Measurements from ENCODE around the gene DYSF. TPM values are rescaled to one million over a fixed set of nuclear protein-coding genes. Genes with fewer than 3 reads are reported as not detected.
"Not testable (repeated sequence)": the region's sequence is repeated elsewhere in the genome, so short reads cannot be mapped to it uniquely, and the experiment has no call there.

The DYSF gene
- total RNA-seq, result 10 to 100 TPM in 1 of 8 experiments, 1 to 10 TPM in 2, under 1 TPM in 5; 0.33 to 14.7 (median 0.83) TPM

GRCh38 chr2:71453404-71454220 lies at the start of gene DYSF:
Gene DYSF, plus strand, starts transcription at chr2:71453561.
- 0 to 40% (median 16%) methylated on average over 5 to 14 of the region's 66 CpGs; no CpG with 5 or more reads in 5 of the 10 experiments for WGBS, 10 experiments
- ATAC-seq (replicated peaks in 6 of 8), result peak; percentile 53 to 81 (median 66)
- Histone ChIP-seq H3K4me1 (replicated peaks in 1 of 2) (peaks cover 10 to 17% of the 10 kb centered on the region in 2 donors), H3K4me3 (peak within 1 kb of the TSS; percentile 6 to 27 (median 17)), H3K27ac (no peak within 1 kb of the TSS)
- in situ Hi-C loops (cut with MboI; ENCODE audit: low pct_unique_long_range_greater_than_20kb in 2 of 9, low sequenced_read_pairs in 9 of 9, unreplicated experiment in 9 of 9), result no loop called here

GRCh38 chr2:71409611-71410010 lies 43.8 kb upstream of the DYSF start:
- H3K27ac ChIP-seq, result no peak overlapping the region
- 82 to 100% (median 96%) methylated on average over 2 to 3 of the region's 3 CpGs for WGBS, 10 experiments
- no peaks in the 10 kb centered on the region for H3K4me1 ChIP-seq (replicated peaks in 1 of 2)
- in situ Hi-C loops (cut with MboI; ENCODE audit: low pct_unique_long_range_greater_than_20kb in 2 of 9, low sequenced_read_pairs in 9 of 9, unreplicated experiment in 9 of 9), result no loop called here
- ATAC-seq (replicated peaks in 6 of 8), result no peak
- no peak overlapping the region for H3K4me3 ChIP-seq

- in situ Hi-C loops (cut with MboI; ENCODE audit: low pct_unique_long_range_greater_than_20kb in 2 of 9, low sequenced_read_pairs in 9 of 9, unreplicated experiment in 9 of 9), result no loop called here
- no peak overlapping the region for H3K27ac ChIP-seq
- no peak overlapping the region for H3K4me3 ChIP-seq
- no peak for ATAC-seq (replicated peaks in 6 of 8)
- 80 to 100% (median 90%) methylated on average over 1 of the region's 4 CpGs; no CpG with 5 or more reads in 6 of the 10 experiments for WGBS, 10 experiments
- no peaks in the 10 kb centered on the region for H3K4me1 ChIP-seq (replicated peaks in 1 of 2)
These were observed 42.7 kb upstream of the DYSF start for GRCh38 chr2:71410696-71411095.

- in situ Hi-C loops (cut with MboI; ENCODE audit: low pct_unique_long_range_greater_than_20kb in 2 of 9, low sequenced_read_pairs in 9 of 9, unreplicated experiment in 9 of 9); H3K4me1 ChIP-seq (replicated peaks in 1 of 2); ATAC-seq (replicated peaks in 6 of 8): not testable (repeated sequence)
- WGBS, 10 experiments, result no CpG with 5 or more reads among the region's 15 CpGs
- Histone ChIP-seq H3K27ac (peak overlapping the region in 1 of 2 donors; percentile 84), H3K4me3 (peak overlapping the region in 3 of 5 donors; percentile 29 to 43 (median 29))
These were observed 36.5 kb upstream of the DYSF start for GRCh38 chr2:71416866-71417265.

GRCh38 chr2:71417300-71418202 lies 35.8 kb upstream of the DYSF start:
- in situ Hi-C loops (cut with MboI; ENCODE audit: low pct_unique_long_range_greater_than_20kb in 2 of 9, low sequenced_read_pairs in 9 of 9, unreplicated experiment in 9 of 9), result no loop called here
- H3K4me1 ChIP-seq (replicated peaks in 1 of 2), result peaks cover 5 to 7% of the 10 kb centered on the region in 2 donors
- ATAC-seq (replicated peaks in 6 of 8), result peak in 1 of 8 experiments; percentile 27

GRCh38 chr2:71419145-71419544 lies 34.2 kb upstream of the DYSF start:
- H3K4me1 ChIP-seq (replicated peaks in 1 of 2), result peaks cover 5 to 7% of the 10 kb centered on the region in 2 donors
- WGBS, 10 experiments, result 89 to 100% (median 96%) methylated on average over 1 to 4 of the region's 4 CpGs
- no peak for ATAC-seq (replicated peaks in 6 of 8)
- in situ Hi-C loops (cut with MboI; ENCODE audit: low pct_unique_long_range_greater_than_20kb in 2 of 9, low sequenced_read_pairs in 9 of 9, unreplicated experiment in 9 of 9), result no loop called here
- H3K4me3 ChIP-seq, result no peak overlapping the region
- no peak overlapping the region for H3K27ac ChIP-seq

More at GRCh38 chr2:71417300-71418202, 35.8 kb upstream of the DYSF start:
- WGBS, 10 experiments, result 15 to 100% (median 75%) methylated on average over 1 to 2 of the region's 16 CpGs; no CpG with 5 or more reads in 3 of the 10 experiments
- Histone ChIP-seq H3K27ac (peak overlapping the region in 1 of 2 donors; percentile 84), H3K4me3 (peak overlapping the region in 4 of 5 donors; percentile 20 to 43 (median 29))

GRCh38 chr2:71419976-71420375 lies 33.4 kb upstream of the DYSF start:
- Histone ChIP-seq H3K4me3 (no peak overlapping the region), H3K4me1 (replicated peaks in 1 of 2) (peaks cover 5 to 7% of the 10 kb centered on the region in 2 donors), H3K27ac (no peak overlapping the region)
- in situ Hi-C loops (cut with MboI; ENCODE audit: low pct_unique_long_range_greater_than_20kb in 2 of 9, low sequenced_read_pairs in 9 of 9, unreplicated experiment in 9 of 9), result no loop called here
- ATAC-seq (replicated peaks in 6 of 8), result no peak
- WGBS, 10 experiments, result 27 to 100% (median 100%) methylated on average over 1 of the region's 1 CpG; no CpG with 5 or more reads in 1 of the 10 experiments

GRCh38 chr2:71422786-71423185 lies 30.6 kb upstream of the DYSF start:
- no peak for ATAC-seq (replicated peaks in 6 of 8)
- no peak overlapping the region for H3K27ac ChIP-seq
- in situ Hi-C loops (cut with MboI; ENCODE audit: low pct_unique_long_range_greater_than_20kb in 2 of 9, low sequenced_read_pairs in 9 of 9, unreplicated experiment in 9 of 9), result no loop called here
- no peak overlapping the region for H3K4me3 ChIP-seq
- WGBS, 10 experiments, result 33 to 83% (median 72%) methylated on average over 1 to 2 of the region's 2 CpGs
- H3K4me1 ChIP-seq (replicated peaks in 1 of 2), result peaks cover 1 to 2% of the 10 kb centered on the region in 2 donors

- no peak for ATAC-seq (replicated peaks in 6 of 8)
- no peak overlapping the region for H3K4me3 ChIP-seq
- H3K4me1 ChIP-seq (replicated peaks in 1 of 2), result no peaks in the 10 kb centered on the region
- in situ Hi-C loops (cut with MboI; ENCODE audit: low pct_unique_long_range_greater_than_20kb in 2 of 9, low sequenced_read_pairs in 9 of 9, unreplicated experiment in 9 of 9), result no loop called here
- H3K27ac ChIP-seq, result no peak overlapping the region
- 50 to 100% (median 81%) methylated on average over 1 to 3 of the region's 3 CpGs for WGBS, 10 experiments
These were observed 29.4 kb upstream of the DYSF start for GRCh38 chr2:71423817-71424420.

- in situ Hi-C loops (cut with MboI; ENCODE audit: low pct_unique_long_range_greater_than_20kb in 2 of 9, low sequenced_read_pairs in 9 of 9, unreplicated experiment in 9 of 9), result no loop called here
- 82 to 100% (median 98%) methylated on average over 1 to 2 of the region's 2 CpGs for whole genome bisulfite sequencing, 10 experiments
- ATAC-seq (replicated peaks in 6 of 8), result no peak
- Histone ChIP-seq H3K4me1 (replicated peaks in 1 of 2) (no peaks in the 10 kb centered on the region), H3K4me3 (no peak overlapping the region), H3K27ac (no peak overlapping the region)
These were observed 26.6 kb upstream of the DYSF start for GRCh38 chr2:71426721-71427120.

- Histone ChIP-seq H3K4me1 (replicated peaks in 1 of 2) (no peaks in the 10 kb centered on the region), H3K4me3 (no peak overlapping the region), H3K27ac (no peak overlapping the region)
- ATAC-seq (replicated peaks in 6 of 8), result no peak
- WGBS, 10 experiments, result 83 to 100% (median 97%) methylated on average over 1 to 3 of the region's 3 CpGs; no CpG with 5 or more reads in 1 of the 10 experiments
- in situ Hi-C loops (cut with MboI; ENCODE audit: low pct_unique_long_range_greater_than_20kb in 2 of 9, low sequenced_read_pairs in 9 of 9, unreplicated experiment in 9 of 9), result no loop called here
These were observed 24.6 kb upstream of the DYSF start for GRCh38 chr2:71428472-71429383.

- H3K27ac ChIP-seq; ATAC-seq (replicated peaks in 6 of 8); in situ Hi-C loops (cut with MboI; ENCODE audit: low pct_unique_long_range_greater_than_20kb in 2 of 9, low sequenced_read_pairs in 9 of 9, unreplicated experiment in 9 of 9); H3K4me3 ChIP-seq; H3K4me1 ChIP-seq (replicated peaks in 1 of 2): not testable (repeated sequence)
- 13 to 100% (median 82%) methylated on average over 1 to 4 of the region's 5 CpGs; no CpG with 5 or more reads in 2 of the 10 experiments for WGBS, 10 experiments
These were observed 8.2 kb upstream of the DYSF start for GRCh38 chr2:71445142-71445541.

All from motor neuron (in vitro differentiated cells).